Measurements from ENCODE around the gene MEGF11.

GRCh38 chr15:65869954-65870871, 383.3 kb downstream of the MEGF11 start:
- TF ChIP-seq GATA2 (IDR thresholded peaks at IDR 0.05; ENCODE audit: low read depth, low read length) (no peak), GATA3 (IDR thresholded peaks at IDR 0.05; ENCODE audit: low read depth, low read length) (no peak)
